Stimulated activated CD8-positive, alpha-beta memory T cell treated with anti-CD3 and anti-CD28 coated beads, Interleukin-4, amount 100 ng/mL, for 1 hour (primary cell): ENCODE results near the gene HDAC5.
"Not testable (repeated sequence)": the region's sequence is repeated elsewhere in the genome, so short reads cannot be mapped to it uniquely, and the experiment has no call there.

Experiments
- DNase-seq, 2 donors: peaks; one replicate each; pipeline ENCODE4 v3.0.0-alpha.2; 2020; ENCODE audit warnings: low read depth in 2 of 2, low spot score in 1 of 2

The HDAC5 gene

DNA sequence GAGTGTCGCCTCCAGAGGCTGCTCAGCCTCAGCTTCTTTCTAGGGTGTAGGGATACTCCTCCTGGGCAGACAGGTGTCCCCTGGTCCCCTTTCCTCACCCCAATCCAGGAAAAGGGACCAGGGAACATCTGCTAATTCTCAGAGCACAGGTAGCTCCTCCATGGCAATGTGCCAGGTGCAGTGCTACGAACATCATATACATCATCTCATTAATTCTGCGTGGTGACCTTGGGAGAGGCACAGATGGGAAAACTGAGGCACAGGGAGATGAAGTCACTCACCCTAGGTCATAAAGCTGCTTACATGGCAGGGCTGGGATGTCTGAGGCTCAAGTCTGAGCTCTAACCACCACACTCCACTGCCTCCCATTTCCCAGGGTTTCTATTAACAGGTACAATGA is 11.7 kb downstream of the HDAC5 start:
- no peak for DNase-seq

- peak; percentile 5 to 27 for DNase-seq
These were observed 12.4 kb downstream of the HDAC5 start for GRCh38 chr17:44110823-44111633.

DNA sequence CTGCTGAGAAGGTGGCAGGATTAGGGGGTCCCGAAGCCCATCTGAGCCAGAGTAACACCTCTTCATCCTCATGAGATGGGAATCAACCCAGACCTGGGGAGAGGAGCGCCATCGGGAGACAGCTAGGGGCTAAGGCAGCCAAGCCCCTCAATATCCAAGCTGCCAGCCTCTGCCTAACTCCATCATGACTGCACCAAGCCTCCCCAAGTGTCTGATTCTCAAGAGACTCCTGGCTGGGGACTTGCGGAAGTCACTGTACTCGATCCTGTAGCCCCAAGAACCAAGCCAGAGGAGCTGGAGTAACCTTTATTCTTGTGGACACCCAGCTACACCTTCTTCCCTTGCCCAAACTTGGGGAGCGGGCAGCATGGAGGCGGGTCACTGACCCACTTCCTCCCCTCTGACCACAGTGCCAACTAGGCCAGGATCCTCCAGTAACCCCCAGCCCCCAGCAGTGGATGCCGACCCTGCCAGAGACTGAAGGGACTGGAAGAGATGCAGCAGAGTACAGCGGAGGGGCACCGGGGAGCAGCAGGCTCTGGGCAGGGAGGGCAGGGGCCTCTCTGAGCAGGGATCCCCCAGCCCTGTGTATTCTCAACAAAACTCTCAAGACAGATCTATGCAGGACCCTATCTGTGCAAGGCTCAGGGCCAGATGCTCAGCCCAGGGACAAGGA is 13.3 kb downstream of the HDAC5 start:
- DNase-seq = no peak

DNA sequence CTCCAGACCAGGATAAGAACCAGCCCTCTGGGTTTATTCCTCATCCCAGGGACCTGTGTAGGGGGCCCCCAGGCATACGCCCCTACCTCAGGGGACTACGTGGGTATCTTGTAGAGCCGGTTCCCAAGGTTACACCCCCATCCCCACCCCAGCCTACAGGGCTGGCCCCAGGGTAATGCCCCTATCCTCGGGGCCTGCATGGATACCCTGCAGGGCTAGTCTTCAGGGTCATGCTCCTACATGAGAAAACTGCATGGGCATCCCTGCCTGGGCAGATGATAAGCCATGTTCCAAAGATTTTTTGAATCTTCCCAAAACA is 14.2 kb downstream of the HDAC5 start:
- DNase-seq = no peak

DNA sequence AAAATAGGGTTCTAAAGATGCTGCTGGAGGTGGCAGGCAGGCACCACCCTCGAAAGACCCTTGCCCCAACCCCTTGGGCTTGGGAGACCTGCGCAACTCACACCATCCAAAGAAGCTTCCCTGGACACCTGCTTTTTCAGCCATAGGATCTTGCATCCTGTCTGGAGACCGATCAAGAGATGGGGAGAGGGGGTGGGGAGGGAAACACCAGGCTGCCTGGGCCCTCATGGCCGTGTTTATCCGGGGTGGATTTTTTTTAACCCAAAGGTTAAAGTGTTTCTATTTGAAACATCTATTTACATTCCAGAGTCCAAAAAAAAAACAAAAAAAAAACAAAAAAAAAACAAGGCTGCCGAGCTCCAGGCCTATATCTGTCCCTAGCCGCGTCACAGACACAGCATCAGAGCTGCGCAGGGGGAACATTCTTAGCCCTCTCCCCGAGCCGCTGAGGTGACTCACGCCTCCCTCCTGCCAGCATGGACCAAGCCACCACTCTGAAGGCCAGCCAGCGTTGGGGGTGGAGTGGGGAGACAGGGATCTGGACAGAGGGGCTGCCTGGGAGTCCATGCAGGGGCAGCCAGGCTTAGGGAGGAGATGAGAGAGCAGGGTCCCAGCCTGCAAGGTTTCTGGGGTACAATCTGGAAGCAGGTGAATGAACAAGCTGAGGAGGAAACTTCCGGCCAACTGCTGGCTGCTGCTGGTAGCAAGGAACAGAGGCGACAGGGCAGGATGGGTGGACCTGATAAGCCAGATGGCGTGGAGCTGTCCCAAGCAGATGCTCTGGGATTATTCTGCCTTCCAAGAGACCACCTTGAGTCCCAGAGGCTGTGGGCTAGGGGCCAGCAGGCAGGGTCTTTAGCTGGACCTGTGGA is 14.8 kb downstream of the HDAC5 start:
- DNase-seq = no peak

DNA sequence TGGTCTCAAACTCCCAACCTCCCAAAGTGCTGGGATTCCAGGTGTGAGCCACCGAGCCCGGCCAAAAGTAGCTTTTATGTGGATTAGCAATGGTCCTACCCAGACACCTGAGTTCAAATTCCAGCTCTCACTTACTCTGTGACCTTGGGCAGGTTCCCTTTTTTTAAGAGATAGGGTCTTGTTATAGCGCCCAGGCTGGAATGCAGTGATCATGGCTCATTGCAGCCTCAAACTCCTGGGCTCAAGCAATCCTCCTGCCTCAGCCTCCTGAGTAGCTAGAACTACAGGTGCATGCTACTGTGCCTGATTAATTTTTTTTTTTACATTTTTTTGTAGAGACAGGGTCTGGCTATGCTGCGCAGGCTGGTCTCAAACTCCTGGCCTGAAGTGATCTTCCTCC is 16.6 kb downstream of the HDAC5 start:
- DNase-seq = no peak

DNA sequence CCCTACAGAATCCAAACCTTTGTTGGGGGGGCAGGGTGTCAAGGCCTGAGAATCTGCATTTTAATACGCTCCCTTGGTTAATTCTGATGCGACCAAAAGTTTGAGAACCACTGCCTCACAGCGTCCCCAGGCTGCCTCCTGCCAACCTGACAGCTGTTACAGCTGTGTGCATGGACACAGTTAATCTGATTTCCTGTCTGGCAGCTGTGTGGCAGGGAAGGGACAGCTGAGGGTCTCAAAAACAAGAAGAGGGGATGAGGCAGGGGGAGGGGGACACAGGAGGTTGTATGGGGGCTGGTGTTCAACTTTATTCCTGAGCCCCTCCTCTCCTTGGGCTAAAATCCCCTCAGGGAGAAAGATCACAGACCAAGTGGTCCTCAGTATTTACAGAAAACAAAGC is 17.5 kb downstream of the HDAC5 start:
- DNase-seq = no peak

DNA sequence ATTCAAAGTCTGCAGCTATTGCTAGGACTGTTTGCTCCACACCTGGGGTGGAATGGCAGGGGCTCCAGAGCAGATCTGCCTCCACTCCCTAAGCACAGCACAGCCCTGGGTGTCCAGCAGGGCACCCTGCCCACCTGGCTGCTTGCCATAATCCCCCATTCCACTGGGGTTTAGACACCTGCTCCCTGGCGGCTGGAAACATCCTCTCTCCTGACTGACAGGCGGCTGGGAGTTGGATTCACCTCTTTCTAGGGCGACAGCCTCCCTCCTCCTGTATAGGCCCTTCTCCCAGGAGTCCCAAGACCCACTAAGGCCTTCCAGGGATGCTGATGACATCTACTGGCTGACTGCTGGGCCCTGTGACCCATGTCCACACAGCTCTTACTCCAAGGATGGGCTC is 18.0 kb downstream of the HDAC5 start:
- DNase-seq = no peak

- DNase-seq = no peak
These were observed 20.4 kb downstream of the HDAC5 start for GRCh38 chr17:44102849-44103622.

- DNase-seq = not testable (repeated sequence)
These were observed 21.6 kb downstream of the HDAC5 start for GRCh38 chr17:44101858-44102257.

- DNase-seq = no peak
These were observed 26.1 kb downstream of the HDAC5 start for GRCh38 chr17:44097110-44097958.

- DNase-seq = no peak
These were observed 27.6 kb downstream of the HDAC5 start for GRCh38 chr17:44095647-44096496.

DNA sequence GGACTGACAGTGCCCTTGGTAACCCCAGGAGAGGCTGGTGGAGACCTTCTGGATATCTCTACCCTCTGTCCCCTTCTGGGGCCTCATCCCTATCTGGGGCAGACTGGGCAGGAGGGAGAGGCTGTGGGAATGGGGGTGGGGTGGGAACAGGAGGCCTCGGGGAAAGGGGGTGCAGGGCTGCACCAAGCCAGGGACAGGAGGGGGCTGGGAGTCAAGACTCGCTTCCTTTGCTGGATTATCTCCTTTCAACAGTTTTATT is 28.1 kb downstream of the HDAC5 start:
- DNase-seq = no peak

- no peak for DNase-seq
These were observed 28.6 kb downstream of the HDAC5 start for GRCh38 chr17:44094701-44095387.

DNA sequence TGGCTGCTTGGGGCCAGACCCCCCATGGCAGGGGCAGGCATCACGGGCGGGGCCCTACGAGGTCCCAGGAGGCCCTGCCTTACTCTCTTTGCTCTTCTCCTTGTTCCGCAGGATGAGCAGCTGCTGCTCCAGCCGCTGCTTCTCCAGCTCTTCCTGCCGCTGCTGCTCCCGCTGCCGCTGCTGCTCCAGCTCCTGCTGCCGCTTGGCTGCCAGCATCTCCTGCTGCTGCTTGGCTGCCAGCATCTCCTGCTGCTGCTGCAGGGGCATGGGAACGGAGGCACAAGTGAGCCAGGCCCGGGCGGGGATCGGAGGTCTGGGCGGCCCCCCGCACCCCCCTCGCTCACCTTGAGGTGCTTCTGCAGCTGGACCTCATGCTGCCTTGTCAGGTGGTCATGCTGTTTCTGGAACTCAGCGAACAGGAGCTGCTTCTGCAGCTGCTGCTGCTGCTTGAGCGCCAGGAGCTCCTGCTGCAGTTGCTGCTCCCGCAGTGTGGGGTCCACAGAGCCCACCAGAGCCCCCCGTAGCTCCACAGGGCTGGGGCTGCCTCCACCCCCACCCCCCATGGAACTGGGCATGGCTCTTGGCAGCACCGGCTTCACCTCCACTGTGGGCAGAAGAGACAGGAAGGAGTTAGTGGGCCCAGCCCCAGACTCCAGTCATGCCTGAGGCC is 30.1 kb downstream of the HDAC5 start:
- DNase-seq = no peak

DNA sequence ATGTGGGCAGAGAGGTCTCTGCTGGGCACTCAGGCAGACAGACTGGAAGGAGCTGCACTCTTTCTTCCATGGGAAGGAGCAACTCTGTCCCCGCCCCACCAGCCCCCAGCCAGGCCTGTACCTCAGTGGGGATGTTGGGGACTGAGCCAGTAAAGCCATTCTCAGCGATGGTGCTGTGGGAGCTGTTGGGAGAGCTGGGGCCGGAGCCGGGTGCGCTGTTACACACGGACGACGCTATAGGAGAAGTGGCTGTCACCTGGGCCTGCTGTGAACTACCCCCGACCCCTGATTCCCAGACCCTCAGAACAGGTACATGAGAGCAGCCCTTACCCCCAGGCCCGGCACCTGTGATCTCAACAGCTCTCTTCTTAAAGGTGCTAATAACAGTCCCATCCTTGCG is 31.4 kb downstream of the HDAC5 start:
- DNase-seq = no peak

GRCh38 chr17:44091200-44091997 is 32.0 kb downstream of the HDAC5 start:
- no peak for DNase-seq

DNA sequence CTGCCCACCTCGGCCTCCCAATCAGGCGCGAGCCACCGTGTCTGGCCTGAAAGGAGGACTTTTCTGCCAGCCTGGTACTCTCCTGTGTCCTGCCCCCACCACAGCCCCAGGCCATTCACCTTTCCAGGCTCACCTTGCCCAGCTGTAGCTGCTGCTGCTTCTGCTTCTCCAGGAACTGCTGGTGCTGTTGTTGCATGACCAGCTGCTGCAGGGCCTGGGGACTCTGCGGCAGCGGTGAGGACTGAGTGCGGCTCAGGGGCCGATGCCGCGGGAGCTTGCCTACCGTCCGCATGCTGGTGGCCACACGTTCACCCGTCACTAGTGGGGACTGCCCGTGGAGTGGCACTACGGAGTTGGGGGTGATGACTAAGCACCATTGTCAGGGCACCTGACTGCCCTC is 35.2 kb downstream of the HDAC5 start:
- DNase-seq = no peak
